ENCODE measurements around the gene TRPM3. TPM values are rescaled to one million over a fixed set of nuclear protein-coding genes. Genes with fewer than 3 reads are reported as not detected.
A peak's percentile ranks its signal among the peaks of the same experiment; 100 is the strongest.

Gene TRPM3
- total RNA-seq, 2 experiments from 2014 or later: not detected

DNA sequence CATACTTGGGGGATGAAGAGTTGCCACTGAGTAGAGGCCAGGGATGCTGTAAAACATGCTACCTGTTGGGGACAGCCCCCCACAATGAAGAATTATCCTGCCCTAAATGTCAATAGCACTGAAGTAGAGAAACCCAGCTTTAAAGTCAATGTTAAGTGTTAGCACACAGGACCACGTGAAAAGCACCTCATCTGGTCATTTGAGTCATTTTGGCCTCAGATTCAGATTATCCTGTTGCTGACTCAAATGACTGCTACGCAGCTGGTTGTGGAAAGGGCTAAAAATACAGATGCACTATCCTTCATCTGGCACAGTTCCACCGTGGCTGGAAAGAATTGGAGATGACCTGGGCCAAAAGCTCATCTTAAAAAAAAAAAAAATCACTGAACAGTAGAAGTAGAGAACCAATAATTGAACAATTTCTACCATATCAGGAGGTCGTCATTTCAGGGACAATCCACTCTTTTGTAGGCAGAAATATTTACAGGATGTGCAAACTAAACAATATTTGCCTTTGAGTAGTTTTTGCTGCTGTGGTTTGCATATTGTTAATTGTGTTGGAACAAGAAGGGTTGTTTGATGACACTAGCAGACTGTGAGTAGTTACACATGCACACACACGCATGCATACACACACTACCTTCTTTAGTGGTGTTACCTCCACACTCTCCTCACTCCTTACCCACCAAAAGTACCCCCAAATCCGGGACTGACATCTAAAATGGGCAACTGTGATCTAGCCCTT lies 511.7 kb downstream of the TRPM3 start:
- no peak for ATAC-seq (ENCODE audit: poor library complexity)
- ChIA-PET POLR2A (no interaction called here), CTCF (no interaction called here)
- H3K4me3 ChIP-seq (ENCODE audit: low read length): no peak overlapping the region
- no peaks in the 10 kb centered on the region for H3K4me1 ChIP-seq (ENCODE audit: insufficient read depth, low read length)
- H3K4me3 Mint-ChIP-seq: no peak overlapping the region
- no peaks in the 10 kb centered on the region for H3K9me3 Mint-ChIP-seq
- no peak for DNase-seq
- no peaks in the 10 kb centered on the region for H3K4me1 Mint-ChIP-seq (ENCODE audit: low read depth)
- no peaks in the 10 kb centered on the region for H3K36me3 Mint-ChIP-seq (ENCODE audit: low read depth)
- TF ChIP-seq, protein P1, sequence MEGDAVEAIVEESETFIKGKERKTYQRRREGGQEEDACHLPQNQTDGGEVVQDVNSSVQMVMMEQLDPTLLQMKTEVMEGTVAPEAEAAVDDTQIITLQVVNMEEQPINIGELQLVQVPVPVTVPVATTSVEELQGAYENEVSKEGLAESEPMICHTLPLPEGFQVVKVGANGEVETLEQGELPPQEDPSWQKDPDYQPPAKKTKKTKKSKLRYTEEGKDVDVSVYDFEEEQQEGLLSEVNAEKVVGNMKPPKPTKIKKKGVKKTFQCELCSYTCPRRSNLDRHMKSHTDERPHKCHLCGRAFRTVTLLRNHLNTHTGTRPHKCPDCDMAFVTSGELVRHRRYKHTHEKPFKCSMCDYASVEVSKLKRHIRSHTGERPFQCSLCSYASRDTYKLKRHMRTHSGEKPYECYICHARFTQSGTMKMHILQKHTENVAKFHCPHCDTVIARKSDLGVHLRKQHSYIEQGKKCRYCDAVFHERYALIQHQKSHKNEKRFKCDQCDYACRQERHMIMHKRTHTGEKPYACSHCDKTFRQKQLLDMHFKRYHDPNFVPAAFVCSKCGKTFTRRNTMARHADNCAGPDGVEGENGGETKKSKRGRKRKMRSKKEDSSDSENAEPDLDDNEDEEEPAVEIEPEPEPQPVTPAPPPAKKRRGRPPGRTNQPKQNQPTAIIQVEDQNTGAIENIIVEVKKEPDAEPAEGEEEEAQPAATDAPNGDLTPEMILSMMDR (IDR thresholded peaks at IDR 0.05): no peak
- H3K27ac Mint-ChIP-seq: no peak overlapping the region
- H3K27me3 Mint-ChIP-seq: peaks cover 3% of the 10 kb centered on the region
- H3K27ac ChIP-seq (ENCODE audit: low read depth in 1 of 2, low read length in 2 of 2): no peak overlapping the region
- H3K27me3 ChIP-seq (ENCODE audit: control insufficient read depth in 1 of 2, insufficient read depth in 2 of 2, low read length in 2 of 2): no peaks in the 10 kb centered on the region
- no peaks in the 10 kb centered on the region for H3K36me3 ChIP-seq (ENCODE audit: insufficient read depth, low read length)
- no peaks in the 10 kb centered on the region for H3K9me3 ChIP-seq (ENCODE audit: control insufficient read depth in 1 of 2, insufficient read depth in 1 of 2, low read length in 2 of 2)
- intact Hi-C loops (cut with DNase I, micrococcal nuclease): loop anchor here in 1 of 2 experiments (10.0 kb wide), 1 partner anchor 195 kb away; the partner anchor contains the start of gene KLF9

DNA sequence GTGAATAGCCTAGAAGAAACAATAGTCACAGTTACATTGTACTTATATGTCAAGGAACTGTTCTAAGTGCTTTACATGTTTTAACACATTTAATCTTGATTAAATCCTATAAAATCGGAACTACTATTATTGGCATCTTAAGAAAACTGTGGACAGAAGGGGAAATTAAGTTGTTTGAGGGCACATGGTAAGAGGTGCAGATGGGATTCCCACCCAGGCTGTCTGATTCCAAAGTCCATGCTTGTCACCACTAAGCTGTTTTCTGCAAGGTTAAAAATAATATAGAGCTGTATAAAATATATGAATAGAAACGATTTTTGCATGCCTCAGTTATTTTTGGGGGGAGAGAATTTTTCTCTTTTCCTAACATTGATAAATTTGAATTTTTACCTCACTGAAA lies 512.4 kb downstream of the TRPM3 start:
- Histone ChIP-seq H3K27me3 (ENCODE audit: control insufficient read depth in 1 of 2, insufficient read depth in 2 of 2, low read length in 2 of 2) (no peaks in the 10 kb centered on the region), H3K4me1 (ENCODE audit: insufficient read depth, low read length) (no peaks in the 10 kb centered on the region), H3K36me3 (ENCODE audit: insufficient read depth, low read length) (no peaks in the 10 kb centered on the region), H3K27ac (ENCODE audit: low read depth in 1 of 2, low read length in 2 of 2) (no peak overlapping the region), H3K9me3 (ENCODE audit: control insufficient read depth in 1 of 2, insufficient read depth in 1 of 2, low read length in 2 of 2) (no peaks in the 10 kb centered on the region), H3K4me3 (ENCODE audit: low read length) (no peak overlapping the region)
- ATAC-seq (ENCODE audit: poor library complexity) (no peak), DNase-seq (no peak)
- Mint-ChIP-seq H3K4me3 (no peak overlapping the region), H3K27me3 (peaks cover 3% of the 10 kb centered on the region), H3K4me1 (ENCODE audit: low read depth) (no peaks in the 10 kb centered on the region), H3K27ac (no peak overlapping the region), H3K36me3 (ENCODE audit: low read depth) (no peaks in the 10 kb centered on the region), H3K9me3 (no peaks in the 10 kb centered on the region)
- TF ChIP-seq, protein P1 (IDR thresholded peaks at IDR 0.05): no peak
- intact Hi-C loops (cut with DNase I, micrococcal nuclease): loop anchor here in 1 of 2 experiments (10.0 kb wide), 1 partner anchor 194 kb away; the partner anchor contains the start of gene KLF9
- ChIA-PET CTCF (no interaction called here), POLR2A (no interaction called here)

DNA sequence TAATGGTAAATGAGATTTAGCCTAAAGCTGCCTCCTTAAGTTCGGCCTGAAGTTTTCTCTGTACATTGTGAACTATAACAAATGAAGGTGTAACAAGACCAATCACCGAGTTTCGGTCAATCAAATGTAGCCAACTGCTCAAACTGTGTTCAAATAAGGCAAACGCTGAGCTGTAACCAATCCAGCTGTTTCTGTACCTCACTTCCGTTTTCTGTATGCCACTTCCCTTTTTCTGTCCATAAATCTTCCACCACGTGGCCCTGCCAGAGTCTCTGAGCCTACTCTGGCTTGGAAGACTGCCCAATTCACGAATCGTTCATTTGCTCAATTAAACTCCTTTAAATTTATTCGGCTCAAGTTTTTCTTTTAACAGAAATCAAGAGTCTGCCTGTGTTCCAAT lies 513.5 kb downstream of the TRPM3 start:
- intact Hi-C loops (cut with DNase I, micrococcal nuclease): loop anchor here in 1 of 2 experiments (10.0 kb wide), 1 partner anchor 193 kb away; the partner anchor contains the start of gene KLF9
- H3K9me3 Mint-ChIP-seq: no peaks in the 10 kb centered on the region
- no peaks in the 10 kb centered on the region for H3K9me3 ChIP-seq (ENCODE audit: control insufficient read depth in 1 of 2, insufficient read depth in 1 of 2, low read length in 2 of 2)
- no peaks in the 10 kb centered on the region for H3K36me3 ChIP-seq (ENCODE audit: insufficient read depth, low read length)
- TF ChIP-seq, protein P1 (IDR thresholded peaks at IDR 0.05): no peak
- CTCF ChIA-PET: no interaction called here
- no peak overlapping the region for H3K4me3 ChIP-seq (ENCODE audit: low read length)
- no peak overlapping the region for H3K27ac Mint-ChIP-seq
- H3K4me3 Mint-ChIP-seq: no peak overlapping the region
- no peak overlapping the region for H3K27ac ChIP-seq (ENCODE audit: low read depth in 1 of 2, low read length in 2 of 2)
- DNase-seq (peak in 3 of 14 experiments; percentile 22 to 53 (median 49)), ATAC-seq (ENCODE audit: poor library complexity) (no peak)
- POLR2A ChIA-PET: interaction anchor here (0.6 kb wide), 1 partner anchor 25 kb away, joined by 3 read pairs; no protein-coding TSS in a partner anchor
- no peaks in the 10 kb centered on the region for H3K27me3 Mint-ChIP-seq
- no peaks in the 10 kb centered on the region for H3K36me3 Mint-ChIP-seq (ENCODE audit: low read depth)
- H3K4me1 Mint-ChIP-seq (ENCODE audit: low read depth): no peaks in the 10 kb centered on the region
- H3K4me1 ChIP-seq (ENCODE audit: insufficient read depth, low read length): no peaks in the 10 kb centered on the region
- H3K27me3 ChIP-seq (ENCODE audit: control insufficient read depth in 1 of 2, insufficient read depth in 2 of 2, low read length in 2 of 2): no peaks in the 10 kb centered on the region

All from CD4-positive, alpha-beta T cell (primary cell).